ENCODE results near the gene ZFYVE21. TPM values are rescaled to one million over a fixed set of nuclear protein-coding genes. Genes with fewer than 3 reads are reported as not detected.
A peak's percentile ranks its signal among the peaks of the same experiment; 100 is the strongest.

Gene ZFYVE21
- total RNA-seq, 1 experiment from 2014 or later, result 47.2 TPM

GRCh38 chr14:103753774-103754173, 38.2 kb downstream of the ZFYVE21 start:
- ATAC-seq (no peak), DNase-seq (no peak)
- H3K4me2 ChIP-seq (ENCODE audit: low read length), result peak overlapping the region; percentile 23; the same call in 1 of the 2 replicates
- no TSS peak for BruUV-seq (replicated peaks)
- no peaks in the 10 kb centered on the region for H3K27me3 ChIP-seq (ENCODE audit: low read length)
- H3K4me1 ChIP-seq (ENCODE audit: insufficient read depth, low read length), result peaks cover 24% of the 10 kb centered on the region
- no peaks in the 10 kb centered on the region for H4K20me1 ChIP-seq (ENCODE audit: low read length)
- CTCF ChIA-PET, result interaction anchor here (0.6 kb wide), 1 partner anchor 286 kb away, joined by 3 read pairs; no protein-coding TSS in a partner anchor
- no peaks in the 10 kb centered on the region for H3K36me3 ChIP-seq (ENCODE audit: low read depth, low read length)
- no peaks in the 10 kb centered on the region for H3K9me3 ChIP-seq (ENCODE audit: low read length)
- POLR2A ChIA-PET (ENCODE audit: unreplicated experiment), result interaction anchor here (0.6 kb wide), 1 partner anchor 71 kb away, joined by 3 read pairs; no protein-coding TSS in a partner anchor
- H3K27ac ChIP-seq (ENCODE audit: low read length), result no peak overlapping the region
- intact Hi-C loops (cut with micrococcal nuclease), result loop anchor here (10.0 kb wide), 1 partner anchor 51 kb away; no protein-coding TSS in a partner anchor
- H3K4me3 ChIP-seq (ENCODE audit: low read length), result no peak overlapping the region
- no peaks in the 10 kb centered on the region for H3F3A ChIP-seq (ENCODE audit: low read length, unreplicated experiment)
- no peaks in the 10 kb centered on the region for H3K79me2 ChIP-seq (ENCODE audit: low read length)
- H3K9ac ChIP-seq (ENCODE audit: low read length), result no peak overlapping the region
- TF ChIP-seq, protein P1, sequence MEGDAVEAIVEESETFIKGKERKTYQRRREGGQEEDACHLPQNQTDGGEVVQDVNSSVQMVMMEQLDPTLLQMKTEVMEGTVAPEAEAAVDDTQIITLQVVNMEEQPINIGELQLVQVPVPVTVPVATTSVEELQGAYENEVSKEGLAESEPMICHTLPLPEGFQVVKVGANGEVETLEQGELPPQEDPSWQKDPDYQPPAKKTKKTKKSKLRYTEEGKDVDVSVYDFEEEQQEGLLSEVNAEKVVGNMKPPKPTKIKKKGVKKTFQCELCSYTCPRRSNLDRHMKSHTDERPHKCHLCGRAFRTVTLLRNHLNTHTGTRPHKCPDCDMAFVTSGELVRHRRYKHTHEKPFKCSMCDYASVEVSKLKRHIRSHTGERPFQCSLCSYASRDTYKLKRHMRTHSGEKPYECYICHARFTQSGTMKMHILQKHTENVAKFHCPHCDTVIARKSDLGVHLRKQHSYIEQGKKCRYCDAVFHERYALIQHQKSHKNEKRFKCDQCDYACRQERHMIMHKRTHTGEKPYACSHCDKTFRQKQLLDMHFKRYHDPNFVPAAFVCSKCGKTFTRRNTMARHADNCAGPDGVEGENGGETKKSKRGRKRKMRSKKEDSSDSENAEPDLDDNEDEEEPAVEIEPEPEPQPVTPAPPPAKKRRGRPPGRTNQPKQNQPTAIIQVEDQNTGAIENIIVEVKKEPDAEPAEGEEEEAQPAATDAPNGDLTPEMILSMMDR (conservative IDR thresholded peaks at IDR 0.05; ENCODE audit: low read depth, low read length), result no peak
- TF ChIP-seq EZH2 (IDR thresholded peaks at IDR 0.05; ENCODE audit: low read length, unreplicated experiment) (no peak), EZH2phosphoT487 (IDR thresholded peaks at IDR 0.05; ENCODE audit: borderline replicate concordance, low read length) (no peak)
- H3K9me2 ChIP-seq (replicated peaks; ENCODE audit: low read length), result no peaks in the 10 kb centered on the region
- H2AFZ ChIP-seq (ENCODE audit: low read length), result no peak overlapping the region

DNA sequence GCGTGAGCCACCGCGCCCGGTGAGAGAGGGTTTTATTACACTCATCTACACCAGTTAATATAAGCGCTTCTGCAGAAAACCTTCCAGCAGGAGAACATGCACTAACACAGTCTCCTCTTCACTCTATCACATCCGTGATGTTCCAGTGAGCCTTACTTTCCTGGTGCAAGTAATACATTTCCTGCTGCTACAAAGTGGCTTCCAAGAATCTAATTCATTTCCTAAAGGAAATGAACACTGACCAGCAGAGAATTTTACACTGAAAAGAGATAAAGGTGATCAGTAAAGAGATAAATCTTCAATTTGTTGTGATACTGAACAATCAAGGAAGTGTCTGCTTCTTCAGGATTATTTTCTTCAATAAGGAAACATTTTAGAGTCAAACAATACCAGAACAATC, 39.5 kb downstream of the ZFYVE21 start:
- H3K27me3 ChIP-seq (ENCODE audit: low read length), result no peaks in the 10 kb centered on the region
- no peak for ATAC-seq
- H2AFZ ChIP-seq (ENCODE audit: low read length), result no peak overlapping the region
- DNase-seq, result no peak
- no TSS peak for BruUV-seq (replicated peaks)
- H3K36me3 ChIP-seq (ENCODE audit: low read depth, low read length), result no peaks in the 10 kb centered on the region
- peaks cover 24% of the 10 kb centered on the region for H3K4me1 ChIP-seq (ENCODE audit: insufficient read depth, low read length)
- no peak overlapping the region for H3K4me2 ChIP-seq (ENCODE audit: low read length)
- ChIA-PET POLR2A (ENCODE audit: unreplicated experiment) (no interaction called here), CTCF (no interaction called here)
- intact Hi-C loops (cut with micrococcal nuclease), result loop anchor here (10.0 kb wide), 1 partner anchor 50 kb away; no protein-coding TSS in a partner anchor
- H3K9me3 ChIP-seq (ENCODE audit: low read length), result no peaks in the 10 kb centered on the region
- H3K4me3 ChIP-seq (ENCODE audit: low read length), result no peak overlapping the region
- H4K20me1 ChIP-seq (ENCODE audit: low read length), result no peaks in the 10 kb centered on the region
- H3K9ac ChIP-seq (ENCODE audit: low read length), result no peak overlapping the region
- TF ChIP-seq, protein P1 (conservative IDR thresholded peaks at IDR 0.05; ENCODE audit: low read depth, low read length), result no peak
- TF ChIP-seq EZH2phosphoT487 (IDR thresholded peaks at IDR 0.05; ENCODE audit: borderline replicate concordance, low read length) (no peak), EZH2 (IDR thresholded peaks at IDR 0.05; ENCODE audit: low read length, unreplicated experiment) (no peak)
- H3K79me2 ChIP-seq (ENCODE audit: low read length), result no peaks in the 10 kb centered on the region
- H3F3A ChIP-seq (ENCODE audit: low read length, unreplicated experiment), result no peaks in the 10 kb centered on the region
- no peaks in the 10 kb centered on the region for H3K9me2 ChIP-seq (replicated peaks; ENCODE audit: low read length)
- H3K27ac ChIP-seq (ENCODE audit: low read length), result no peak overlapping the region

DNA sequence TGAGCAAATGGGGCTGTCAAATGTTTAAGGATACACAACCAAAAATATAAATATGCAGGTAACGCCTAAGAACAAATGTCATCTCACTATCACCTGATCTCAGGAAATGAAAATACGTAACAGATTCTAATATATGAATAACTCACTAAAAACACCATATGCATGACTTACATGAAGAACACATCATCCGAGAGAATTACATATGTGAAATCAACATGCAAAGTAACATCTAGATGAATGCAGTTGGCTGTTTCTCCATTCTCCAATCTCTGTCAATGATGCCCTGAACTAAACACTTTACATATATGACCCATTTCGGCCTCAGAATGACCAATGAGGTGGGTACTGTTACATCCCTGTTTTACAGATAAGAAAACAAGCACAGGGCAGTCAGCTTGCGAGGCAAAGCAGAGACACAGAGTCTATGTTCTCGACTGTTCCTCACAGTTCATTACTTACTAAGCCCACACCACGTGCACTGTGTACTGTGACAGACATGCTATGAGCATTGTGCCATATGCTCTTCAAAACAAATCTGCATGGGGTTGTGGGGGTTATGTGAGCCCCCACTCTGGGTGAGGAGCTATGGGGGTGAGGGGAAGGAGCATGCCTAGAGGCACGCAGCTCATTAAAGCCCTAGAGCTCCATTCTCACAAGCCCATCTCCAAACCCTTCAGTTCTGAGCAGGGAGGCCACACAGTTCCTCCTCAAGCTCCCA, 42.6 kb downstream of the ZFYVE21 start:
- H3K9ac ChIP-seq (ENCODE audit: low read length), result no peak overlapping the region
- no peak overlapping the region for H3K4me3 ChIP-seq (ENCODE audit: low read length)
- DNase-seq (no peak), ATAC-seq (no peak)
- H2AFZ ChIP-seq (ENCODE audit: low read length), result no peak overlapping the region
- CTCF ChIA-PET, result no interaction called here
- H3K9me3 ChIP-seq (ENCODE audit: low read length), result no peaks in the 10 kb centered on the region
- no TSS peak for BruUV-seq (replicated peaks)
- H3K4me2 ChIP-seq (ENCODE audit: low read length), result no peak overlapping the region
- H3K4me1 ChIP-seq (ENCODE audit: insufficient read depth, low read length), result peaks cover 22% of the 10 kb centered on the region
- H3K79me2 ChIP-seq (ENCODE audit: low read length), result no peaks in the 10 kb centered on the region
- no peaks in the 10 kb centered on the region for H3K36me3 ChIP-seq (ENCODE audit: low read depth, low read length)
- no peak for TF ChIP-seq EZH2 (IDR thresholded peaks at IDR 0.05; ENCODE audit: low read length, unreplicated experiment)
- TF ChIP-seq, protein P1 (conservative IDR thresholded peaks at IDR 0.05; ENCODE audit: low read depth, low read length), result no peak
- TF ChIP-seq EZH2phosphoT487 (IDR thresholded peaks at IDR 0.05; ENCODE audit: borderline replicate concordance, low read length), result no peak
- no peaks in the 10 kb centered on the region for H3F3A ChIP-seq (ENCODE audit: low read length, unreplicated experiment)
- H3K27ac ChIP-seq (ENCODE audit: low read length), result no peak overlapping the region
- intact Hi-C loops (cut with micrococcal nuclease), result loop anchor here (10.0 kb wide), 1 partner anchor 47 kb away; no protein-coding TSS in a partner anchor
- H4K20me1 ChIP-seq (ENCODE audit: low read length), result no peaks in the 10 kb centered on the region
- POLR2A ChIA-PET (ENCODE audit: unreplicated experiment), result interaction anchor here (0.6 kb wide), 1 partner anchor 123 kb away, joined by 3 read pairs; no protein-coding TSS in a partner anchor
- no peaks in the 10 kb centered on the region for H3K9me2 ChIP-seq (replicated peaks; ENCODE audit: low read length)
- H3K27me3 ChIP-seq (ENCODE audit: low read length), result no peaks in the 10 kb centered on the region

Measured in PC-3 (cell line).